Ascending aorta (tissue), 2 donors: Measurements from ENCODE around the gene SPOUT1. TPM values are rescaled to one million over a fixed set of nuclear protein-coding genes. Genes with fewer than 3 reads are reported as not detected.
"Not testable (repeated sequence)": the region's sequence is repeated elsewhere in the genome, so short reads cannot be mapped to it uniquely, and the experiment has no call there.

ENCODE experiments used
- DNase-seq, 2 donors: peaks; one replicate each; pipeline ENCODE4 v3.0.0-alpha.2; 2019; ENCODE audit warnings: low spot score in 2 of 2
- H3K27ac ChIP-seq, 2 donors: fragments of 200-600 bp; sonication (generic); one replicate each; pipeline ENCODE4 v1.5.1; 2016 to 2017; ENCODE audit warnings: mild to moderate bottlenecking in 1 of 2
- H3K27me3 ChIP-seq: fragments of 200-600 bp; sonication (generic); one replicate; pipeline ENCODE4 v1.5.1; 2017
- H3K36me3 ChIP-seq, 2 donors: fragments of 200-600 bp; sonication (generic); one replicate each; pipeline ENCODE4 v1.5.1; 2016
- H3K4me1 ChIP-seq, 2 donors: fragments of 200-600 bp; sonication (generic); one replicate each; pipeline ENCODE4 v1.5.1; 2016 to 2017; ENCODE audit warnings: mild to moderate bottlenecking in 1 of 2
- H3K4me3 ChIP-seq, 2 donors: fragments of 200-600 bp; sonication (generic); one replicate each; pipeline ENCODE4 v1.5.1; 2016 to 2017; ENCODE audit warnings: mild to moderate bottlenecking in 1 of 2
- H3K9me3 ChIP-seq, 2 donors: fragments of 200-600 bp; sonication (generic); one replicate each; pipeline ENCODE4 v1.5.1; 2016
- CTCF ChIP-seq, 3 experiments: fragments of 200-600 bp in 2 of 3; fragments of 450-650 bp in 1 of 3; sonication (generic) in 2 of 3; IDR thresholded peaks; one replicate each; pipeline ENCODE4 v1.5.1; 2016 to 2019; ENCODE audit warnings: antibody characterized with exemption in 3 of 3, mild to moderate bottlenecking in 1 of 3, moderate library complexity in 1 of 3
- intact Hi-C: fragments of 100-400 bp; cut with DNase I; formaldehyde crosslinking; loops from one replicate; pipeline ENCODE4 v1.15.1; 2023
- total RNA-seq: library from RNA; depleted of rRNA; stranded (reverse); fragments of >200 nt; gene quantifications from one replicate; pipeline ENCODE4 v1.1.0, GENCODE V29; 2016

The SPOUT1 gene
- total RNA-seq, result 26.5 TPM

DNA sequence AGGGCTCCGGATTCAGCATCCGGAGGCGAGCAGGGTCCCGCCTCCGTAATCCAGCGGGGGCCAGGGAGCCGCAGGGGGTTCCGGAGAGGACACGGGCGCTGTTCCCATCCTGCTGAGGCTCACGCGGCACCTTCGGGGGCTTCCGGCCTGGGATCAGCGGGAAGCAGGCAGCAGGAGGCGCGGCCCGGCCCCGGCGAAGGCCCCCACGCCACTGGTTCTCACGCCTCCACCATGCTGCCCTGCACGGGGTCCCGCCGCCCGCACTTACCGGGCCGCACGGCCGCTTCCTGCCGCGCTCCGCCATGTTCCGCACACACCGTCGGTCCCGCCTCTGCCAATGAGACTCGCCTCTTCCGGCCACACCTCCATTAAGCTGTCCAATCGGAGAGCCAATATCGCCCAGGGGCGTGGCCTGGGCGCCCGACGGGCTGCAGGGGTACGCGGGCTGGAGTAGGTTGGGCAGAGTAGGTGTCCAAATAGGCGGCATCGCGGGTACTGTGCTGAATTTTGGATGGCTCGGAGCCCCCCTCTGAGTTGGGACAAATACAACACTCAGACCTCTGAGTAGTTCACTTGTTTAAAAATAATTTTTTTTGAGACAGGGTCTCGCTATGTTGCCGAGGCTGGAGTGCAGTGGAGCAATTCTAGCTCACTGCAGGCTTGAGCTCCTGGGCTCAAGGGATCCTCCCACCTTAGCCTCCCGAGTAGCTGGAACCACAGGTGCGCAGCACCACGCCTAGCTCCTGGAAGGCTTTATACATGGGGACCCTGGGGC, at the start of gene SPOUT1:
TSS of gene SPOUT1 (minus strand) at position 318 of the 775 bp plus-strand sequence. CDS start at position 304, 14 bp downstream.
- H3K27ac ChIP-seq, result peak within 1 kb of the TSS; percentile 81 to 90
- peaks cover 25 to 36% of the 10 kb centered on the region in 2 donors for H3K36me3 ChIP-seq
- intact Hi-C loops, result loop anchor here (1.0 to 5.0 kb wide), 3 partner anchors 11 to 208 kb away; partner anchors contain the start of genes ENDOG, LRRC8A and MIGA2

DNA sequence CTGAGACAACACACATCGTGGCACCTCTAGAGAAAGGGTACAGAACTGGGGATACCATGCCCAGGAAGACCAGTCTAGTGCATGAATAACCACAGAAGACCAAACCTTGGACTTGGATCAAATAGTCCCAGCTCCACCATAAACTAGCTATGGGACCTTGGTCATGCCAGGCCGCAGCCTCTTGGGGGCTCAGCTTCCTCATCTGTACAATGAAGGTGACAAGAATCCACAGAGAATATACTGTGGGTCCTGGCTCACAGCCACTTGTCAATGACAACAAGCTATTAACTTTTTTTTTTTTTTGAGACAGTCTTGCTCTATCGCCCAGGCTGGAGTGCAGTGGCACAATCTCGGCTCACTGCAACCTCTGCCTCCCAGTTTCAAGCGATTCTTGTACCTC, 48.3 kb upstream of the SPOUT1 start:
- no peak overlapping the region for H3K4me3 ChIP-seq
- no peak for DNase-seq
- H3K36me3 ChIP-seq, result no peaks in the 10 kb centered on the region
- peak overlapping the region; percentile 67 to 69 for H3K27ac ChIP-seq
- H3K9me3 ChIP-seq, result no peaks in the 10 kb centered on the region
- intact Hi-C loops, result no loop called here
- no peak for TF ChIP-seq CTCF (IDR thresholded peaks at IDR 0.05)
- no peaks in the 10 kb centered on the region for H3K27me3 ChIP-seq
- peaks cover 4 to 23% of the 10 kb centered on the region in 2 donors for H3K4me1 ChIP-seq

More for the DNA sequence above, at the start of gene SPOUT1:
- DNase-seq, result peak; percentile 78 to 97
- Histone ChIP-seq H3K4me1 (peaks cover 11 to 12% of the 10 kb centered on the region in 2 donors), H3K4me3 (peak within 1 kb of the TSS; percentile 80 to 94), H3K9me3 (no peaks in the 10 kb centered on the region), H3K27me3 (no peaks in the 10 kb centered on the region)
- no peak for TF ChIP-seq CTCF (IDR thresholded peaks at IDR 0.05)

DNA sequence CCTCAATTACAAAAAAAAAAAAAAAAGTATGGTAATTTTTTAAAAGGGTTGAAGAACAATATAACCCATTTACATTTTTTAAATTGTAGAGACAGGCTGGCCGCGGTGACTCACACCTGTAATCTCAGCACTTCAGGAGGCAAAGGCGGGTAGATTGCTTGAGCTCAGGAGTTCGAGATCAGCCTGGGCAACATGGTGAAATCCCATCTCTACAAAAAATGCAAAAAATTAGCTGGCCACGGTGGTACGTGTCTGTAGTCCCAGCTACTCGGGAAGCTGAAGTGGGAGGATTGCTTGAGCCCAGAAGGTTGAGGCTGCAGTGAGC, 41.3 kb upstream of the SPOUT1 start:
- H3K4me1 ChIP-seq, H3K9me3 ChIP-seq, H3K4me3 ChIP-seq, H3K27me3 ChIP-seq, H3K27ac ChIP-seq, intact Hi-C loops, DNase-seq: not testable (repeated sequence)
- peaks cover 6 to 12% of the 10 kb centered on the region in 2 donors for H3K36me3 ChIP-seq

DNA sequence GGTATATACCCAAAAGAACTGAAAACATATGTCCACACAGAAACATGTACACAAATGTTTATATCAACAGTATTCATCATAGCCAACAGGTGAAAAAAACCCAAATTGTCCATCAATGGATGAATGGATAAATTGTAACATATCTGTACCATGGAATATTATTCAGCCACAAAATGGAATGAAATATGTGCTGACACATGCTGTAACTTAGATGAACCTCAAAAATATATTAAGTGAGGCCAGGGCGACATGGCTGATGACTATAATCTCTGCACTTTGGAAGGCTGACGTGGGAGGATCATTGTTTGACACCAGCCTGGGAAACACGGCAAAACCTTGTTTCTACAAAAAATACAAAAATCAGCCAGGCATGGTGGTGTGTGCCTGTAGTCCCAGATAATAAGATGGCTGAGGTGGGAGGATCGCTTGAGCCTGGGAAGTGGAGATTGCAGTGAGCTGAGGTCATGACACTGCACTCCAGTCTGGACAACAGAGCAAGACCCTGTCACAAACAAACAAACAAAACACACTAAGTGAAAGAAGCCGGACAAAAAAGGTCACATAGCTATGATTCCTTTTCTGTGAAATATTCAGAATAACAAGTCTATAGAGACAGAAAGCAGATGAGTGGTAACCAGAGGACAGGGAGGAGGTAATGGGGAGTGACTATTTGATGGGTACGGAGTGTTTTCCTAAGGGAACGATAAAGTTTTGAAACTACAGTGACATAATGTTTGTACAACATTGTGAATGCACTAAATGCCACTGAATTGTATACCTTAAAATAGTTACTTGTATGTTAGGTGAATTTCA, 40.7 kb upstream of the SPOUT1 start:
- no peaks in the 10 kb centered on the region for H3K4me1 ChIP-seq
- no peak overlapping the region for H3K27ac ChIP-seq
- TF ChIP-seq CTCF (IDR thresholded peaks at IDR 0.05), result no peak
- H3K4me3 ChIP-seq, result no peak overlapping the region
- no peak for DNase-seq
- H3K9me3 ChIP-seq, result no peaks in the 10 kb centered on the region
- no peaks in the 10 kb centered on the region for H3K27me3 ChIP-seq
- H3K36me3 ChIP-seq, result peaks cover 6 to 12% of the 10 kb centered on the region in 2 donors
- intact Hi-C loops, result no loop called here

GRCh38 chr9:128863647-128864046, 34.1 kb upstream of the SPOUT1 start:
- H3K4me1 ChIP-seq, result peaks cover 0 to 8% of the 10 kb centered on the region in 2 donors
- no peaks in the 10 kb centered on the region for H3K27me3 ChIP-seq
- intact Hi-C loops, result loop anchor here (1.0 to 5.0 kb wide), 3 partner anchors 65 to 164 kb away; partner anchors contain the start of gene SH3GLB2
- no peak overlapping the region for H3K4me3 ChIP-seq
- no peaks in the 10 kb centered on the region for H3K9me3 ChIP-seq
- no peak overlapping the region for H3K27ac ChIP-seq
- peak; percentile 93 to 95 (median 94) for TF ChIP-seq CTCF (IDR thresholded peaks at IDR 0.05)
- H3K36me3 ChIP-seq, result no peaks in the 10 kb centered on the region
- DNase-seq, result peak in 1 of 2 donors; percentile 84
